Measurements from ENCODE around the gene GALNT8.

GRCh38 chr12:4762773-4763172 lies 42.6 kb downstream of the GALNT8 start:
- TF ChIP-seq GATA2 (IDR thresholded peaks at IDR 0.05; ENCODE audit: low read depth, low read length): no peak
- no peak for TF ChIP-seq GATA3 (IDR thresholded peaks at IDR 0.05; ENCODE audit: low read depth, low read length)
